ENCODE data around the gene HIP1.
A peak's percentile ranks its signal among the peaks of the same experiment; 100 is the strongest.
"Not testable (repeated sequence)": the region's sequence is repeated elsewhere in the genome, so short reads cannot be mapped to it uniquely, and the experiment has no call there.

The HIP1 gene

DNA sequence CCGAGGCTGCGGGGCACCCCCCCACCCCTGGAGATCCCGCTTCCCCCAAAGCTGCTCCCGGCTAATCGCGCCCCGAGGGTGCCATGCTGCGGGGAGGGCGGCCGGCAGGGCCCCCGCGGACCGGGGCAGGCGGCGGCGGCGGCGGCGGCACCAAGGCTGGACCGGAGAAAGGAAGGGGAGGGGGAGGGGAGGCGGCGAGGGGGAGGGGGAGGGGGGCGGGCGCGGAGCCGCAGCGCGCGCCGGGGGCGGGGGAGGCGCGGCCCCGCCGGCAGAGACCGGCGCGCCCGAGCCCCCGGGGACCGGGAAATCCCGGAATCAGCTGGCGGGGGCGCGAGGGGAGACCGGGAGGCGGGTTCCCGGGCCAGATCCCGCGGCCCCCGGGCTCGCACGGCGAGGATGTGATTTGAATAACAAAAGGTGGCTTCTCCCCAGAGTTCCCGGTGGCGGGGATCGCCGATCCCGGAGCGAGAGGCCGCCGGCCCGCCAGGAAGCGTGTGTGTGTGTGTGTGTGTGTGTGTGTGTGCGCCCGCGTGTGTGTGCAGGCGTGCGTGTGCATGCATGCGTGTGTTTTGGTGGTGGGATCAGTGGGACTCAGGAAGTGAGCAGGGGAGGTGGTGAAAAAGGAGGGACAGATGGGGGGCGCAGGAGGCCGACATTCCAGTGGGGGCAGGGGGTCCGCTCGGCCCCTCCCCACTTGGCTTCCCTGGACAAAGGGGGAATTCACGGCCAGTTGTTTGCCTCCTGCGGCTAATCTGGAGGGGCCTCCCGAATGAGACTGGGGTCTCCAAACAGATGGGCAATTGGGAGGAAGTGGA, 99.5 kb downstream of the HIP1 start:
- peak; percentile 60 for DNase-seq

DNA sequence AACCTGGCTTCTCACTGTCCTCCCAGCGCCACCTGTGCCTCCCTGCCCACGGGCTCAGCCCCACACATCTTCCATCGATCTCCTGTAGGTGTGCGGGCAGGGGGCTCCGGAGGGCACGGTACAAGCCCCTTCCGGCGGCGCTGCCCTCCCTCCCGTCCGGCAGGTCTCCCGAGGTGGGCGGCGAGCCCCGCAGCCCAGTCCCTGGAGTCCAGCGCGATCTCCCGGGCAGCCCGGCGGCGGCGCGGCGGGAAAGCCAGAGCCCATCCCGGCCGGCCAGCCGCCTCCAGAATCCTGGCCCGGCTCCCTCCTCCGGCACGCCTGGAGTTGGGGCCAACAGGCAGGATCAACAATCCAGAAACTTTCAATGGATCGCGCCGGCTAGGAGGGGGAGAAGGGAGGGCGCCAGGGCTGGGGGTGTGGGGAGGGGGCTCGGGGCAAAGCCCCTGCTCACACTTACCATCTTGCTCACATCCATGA, 100.1 kb downstream of the HIP1 start:
- DNase-seq: no peak

DNA sequence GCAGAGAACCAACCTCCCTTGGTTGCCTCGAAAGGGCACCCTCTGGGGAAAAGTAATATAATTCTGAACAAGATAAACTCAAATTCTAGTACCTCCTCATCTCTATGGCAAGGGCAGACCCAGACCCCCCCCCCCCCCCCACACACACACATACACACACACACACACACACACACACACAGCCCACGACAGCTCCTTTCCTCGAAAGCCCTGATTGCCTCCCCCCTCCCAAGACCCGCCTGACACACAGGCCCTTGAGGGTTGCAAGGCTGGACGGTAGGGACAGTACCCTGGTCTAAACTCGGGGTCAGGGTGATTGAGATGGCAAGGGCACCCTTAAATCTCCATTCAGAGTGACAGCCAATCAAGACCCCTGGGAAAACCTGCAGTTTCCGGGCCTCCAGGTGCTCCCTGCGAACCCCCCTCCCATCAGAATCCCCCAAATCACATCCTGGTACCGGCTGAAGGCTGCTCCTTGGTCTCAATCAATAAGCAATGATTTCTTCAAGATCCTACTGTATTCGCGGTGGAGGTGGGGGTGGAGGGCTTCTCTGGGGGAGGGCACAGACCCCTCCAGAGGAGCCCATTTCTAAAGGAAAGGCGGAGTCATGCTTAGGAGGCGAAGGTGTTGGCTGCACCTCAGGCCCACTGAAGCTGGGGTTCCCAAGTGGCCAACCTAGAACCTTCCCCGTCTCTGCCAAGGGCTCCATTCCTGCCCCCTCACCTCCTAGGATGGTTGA, 100.7 kb downstream of the HIP1 start:
- DNase-seq: no peak

DNA sequence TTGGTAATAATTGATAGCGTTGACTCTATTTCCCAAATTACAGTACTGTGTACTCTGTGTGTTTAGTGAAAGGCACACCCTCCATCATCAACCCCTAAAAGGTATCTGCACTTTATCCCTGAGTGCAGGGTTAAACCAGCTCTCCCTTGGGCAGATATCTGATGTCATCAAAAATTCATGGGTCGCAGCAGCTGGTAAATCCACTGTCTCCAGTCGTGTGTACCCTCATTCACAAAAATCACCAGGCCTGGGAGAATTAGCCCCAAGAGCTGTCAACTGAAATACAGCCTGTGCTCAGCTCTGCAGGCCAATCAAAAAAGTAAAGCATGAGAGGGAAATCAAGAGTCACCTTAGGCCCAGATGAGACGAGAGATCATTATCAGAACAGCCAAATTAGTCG, 103.7 kb downstream of the HIP1 start:
- DNase-seq: no peak

DNA sequence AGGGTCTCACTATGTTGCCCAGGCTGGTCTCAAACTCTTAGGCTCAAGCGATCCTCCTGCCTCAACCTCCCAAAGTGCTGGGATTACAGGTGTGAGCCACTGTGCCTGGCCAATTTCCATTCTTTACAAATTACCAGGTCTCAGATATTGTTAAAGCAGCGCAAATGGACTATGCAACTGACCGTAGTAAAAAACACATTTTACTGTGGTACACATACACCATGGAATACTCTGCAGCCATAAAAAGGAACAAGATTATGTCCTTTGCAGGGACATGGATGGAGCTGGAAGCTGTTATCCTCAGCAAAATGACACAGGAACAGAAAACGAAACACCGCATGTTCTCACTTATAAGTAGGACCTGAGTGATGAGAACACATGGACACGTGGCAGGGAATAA, 106.2 kb downstream of the HIP1 start:
- not testable (repeated sequence) for DNase-seq

DNA sequence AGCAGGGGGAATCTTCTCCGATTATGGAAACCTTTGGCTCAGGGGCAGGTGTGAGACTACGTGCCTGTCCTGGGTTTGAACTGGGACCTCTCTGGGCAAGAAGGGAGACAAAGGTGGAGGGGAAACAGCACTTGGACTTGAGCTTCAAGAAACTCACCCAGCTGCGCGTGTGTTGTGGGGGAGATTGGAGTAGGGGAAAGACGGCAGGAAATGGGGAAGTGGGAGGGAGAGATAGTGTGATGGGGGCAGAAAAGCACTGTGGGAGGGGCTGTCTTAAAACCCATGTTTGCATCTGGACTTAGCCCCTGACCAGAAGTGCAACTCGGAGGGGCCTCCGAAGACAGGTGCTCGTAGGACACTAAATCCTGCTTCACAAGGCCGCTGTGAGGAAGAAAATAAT, 107.0 kb downstream of the HIP1 start:
- no peak for DNase-seq

DNA sequence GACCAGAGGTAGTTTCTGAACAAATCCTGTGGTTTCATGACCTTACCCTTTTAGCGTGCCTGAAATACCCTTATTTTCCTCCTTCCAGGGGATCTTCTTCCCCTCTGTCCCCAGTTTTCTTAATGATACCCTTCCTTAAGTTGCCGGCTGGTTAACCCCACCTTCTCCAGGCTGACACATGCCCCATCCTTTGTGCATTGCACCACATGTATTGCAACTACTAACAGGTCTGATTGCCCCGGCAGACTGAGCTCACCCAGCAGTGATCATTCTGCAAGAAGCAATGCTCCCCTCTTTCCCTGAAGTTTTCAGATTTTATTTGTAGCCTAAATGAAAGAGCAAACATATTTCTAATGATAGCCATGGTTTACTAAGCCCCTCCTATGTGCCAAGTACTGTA, 108.2 kb downstream of the HIP1 start:
- DNase-seq: no peak

DNA sequence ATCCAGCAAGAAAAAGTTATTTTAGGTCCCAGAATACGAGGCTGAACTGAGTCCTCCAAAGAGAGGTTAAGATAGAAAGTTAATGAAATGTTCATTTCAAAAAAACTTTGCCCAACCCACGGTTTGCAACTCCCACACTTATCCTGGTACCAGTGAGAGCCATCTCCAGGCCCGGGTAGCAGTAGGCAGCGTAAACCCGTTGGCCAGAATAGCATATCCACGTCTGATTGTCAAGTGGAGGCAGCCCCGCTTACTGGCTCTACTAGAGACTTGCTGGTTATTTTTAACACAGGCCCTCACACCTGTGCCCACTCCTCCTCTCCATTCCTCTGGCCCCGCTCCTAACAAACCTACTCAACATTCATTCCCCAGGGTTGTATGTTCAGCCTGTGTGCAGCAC, 109.7 kb downstream of the HIP1 start:
- no peak for DNase-seq

DNA sequence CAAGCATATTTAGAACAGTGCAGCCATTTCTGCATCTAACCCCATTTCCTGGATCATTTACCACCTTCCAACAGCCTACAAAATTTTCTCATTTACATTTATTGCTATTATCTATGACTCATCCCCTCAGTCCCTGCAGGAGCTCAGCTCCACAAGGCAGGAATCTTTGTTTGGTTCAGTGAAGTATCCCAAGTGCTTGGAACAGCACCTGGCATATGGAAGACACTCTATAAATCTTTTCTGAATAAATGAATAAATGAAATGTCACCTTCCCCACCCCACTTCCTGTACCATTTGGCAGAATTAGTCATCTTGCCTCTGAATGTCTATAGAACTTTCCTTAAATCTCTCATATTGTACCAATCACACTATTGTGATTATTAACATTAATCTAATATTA, 110.7 kb downstream of the HIP1 start:
- no peak for DNase-seq

DNA sequence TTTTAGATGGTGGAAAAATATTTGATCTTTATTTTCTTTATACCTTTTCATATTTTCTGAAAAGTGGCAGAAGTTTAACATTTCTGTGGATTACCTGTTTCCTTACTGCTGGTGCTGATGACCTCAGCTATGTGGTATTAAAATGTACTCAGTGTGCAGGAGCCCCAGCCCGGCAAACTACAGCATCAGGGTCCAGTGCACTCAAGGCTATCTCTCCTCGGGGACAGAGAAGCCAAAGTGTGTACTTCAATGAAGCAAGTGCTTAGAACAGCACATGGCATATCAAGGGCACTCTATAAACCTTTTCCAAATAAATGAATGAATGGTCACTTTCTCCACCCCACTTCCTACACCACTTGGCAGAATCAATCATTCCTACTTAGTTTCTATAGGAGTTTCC, 111.8 kb downstream of the HIP1 start:
- no peak for DNase-seq

DNA sequence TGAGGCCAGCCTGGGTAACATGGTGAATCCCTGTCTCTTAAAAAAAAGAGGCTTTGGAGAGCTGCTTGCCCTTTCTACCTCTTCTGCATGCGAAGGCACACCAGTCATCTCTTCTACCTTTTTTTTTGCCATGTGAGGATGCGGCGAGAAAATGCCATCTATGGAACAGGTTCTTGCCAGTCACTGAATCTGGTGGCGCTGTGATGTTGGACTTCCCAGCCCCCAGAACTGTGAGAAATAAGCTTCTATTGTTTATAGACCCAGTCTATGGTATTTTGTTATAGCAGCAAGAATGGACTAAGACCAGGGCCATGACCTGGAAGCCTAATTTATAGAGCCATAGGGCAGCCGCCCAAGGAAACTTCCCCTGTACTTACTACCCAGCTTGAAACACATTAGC, 112.9 kb downstream of the HIP1 start:
- no peak for DNase-seq

DNA sequence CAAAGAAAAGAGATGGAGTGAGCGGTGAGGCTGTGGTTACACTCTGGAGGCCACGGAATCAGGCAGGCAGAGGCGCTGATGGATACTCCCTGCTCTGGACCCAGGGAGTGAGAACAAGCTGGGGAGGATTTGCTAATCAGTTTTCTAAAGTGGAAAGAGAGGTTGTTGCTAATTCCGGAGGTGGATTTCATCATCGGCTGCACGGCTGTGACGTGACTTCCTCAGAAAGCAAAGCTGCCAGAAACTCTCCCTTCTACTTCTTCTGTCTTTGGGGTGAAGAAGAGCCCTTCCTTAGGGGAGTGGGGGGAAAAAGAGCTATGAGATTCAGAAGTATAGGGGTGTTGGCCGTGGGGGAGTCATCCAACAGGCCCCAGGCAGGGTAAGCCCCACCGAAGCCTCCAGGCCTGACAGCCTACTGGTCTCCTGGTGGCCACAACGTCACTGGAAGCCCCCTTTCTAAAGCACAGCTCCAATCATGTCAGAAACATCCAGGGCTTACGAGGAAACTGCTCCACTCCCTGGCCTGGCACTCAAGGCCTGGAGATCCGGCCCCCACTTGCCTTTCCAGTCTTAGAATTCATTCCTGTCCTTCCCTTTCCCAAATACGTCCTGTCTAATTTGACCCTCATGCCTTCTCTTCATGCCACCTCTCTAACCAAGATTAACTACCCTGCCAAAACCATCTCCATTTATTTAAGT, 114.5 kb downstream of the HIP1 start:
- no peak for DNase-seq

DNA sequence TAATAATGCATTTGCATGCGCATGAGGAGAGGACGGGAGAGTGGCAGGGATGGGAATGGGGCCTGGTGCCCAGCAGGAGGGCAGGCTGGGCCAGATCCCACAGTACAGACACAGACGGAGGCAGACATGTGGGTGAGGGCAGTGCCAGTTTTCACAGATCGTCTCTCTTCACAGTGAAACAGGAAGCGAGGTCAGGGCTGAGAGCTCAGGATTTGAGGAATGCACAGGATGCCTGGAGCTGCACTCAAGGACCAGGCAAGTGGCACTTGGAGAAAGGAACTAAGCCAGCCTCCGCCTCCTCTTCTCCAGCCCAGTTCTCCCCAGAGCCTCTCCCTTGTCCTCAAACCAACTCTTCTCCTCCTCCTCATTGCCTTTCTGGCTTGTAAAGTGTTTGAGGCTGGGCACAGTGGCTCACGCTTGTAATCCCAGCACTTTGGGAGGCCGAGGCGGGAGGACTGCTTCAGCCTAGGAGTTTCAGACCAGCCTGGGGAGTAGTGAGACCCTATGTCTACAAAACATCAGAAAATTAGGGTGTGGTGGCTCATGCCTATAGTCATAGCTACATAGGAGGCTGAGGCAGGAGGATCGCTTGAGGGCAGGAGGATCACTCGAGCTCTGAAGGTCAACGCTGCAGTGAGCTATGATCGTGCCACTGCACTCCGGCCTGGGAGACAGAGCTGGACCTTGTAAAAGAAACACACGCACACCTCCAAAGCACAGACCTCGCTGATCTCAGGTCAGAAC, 115.2 kb downstream of the HIP1 start:
- no peak for DNase-seq

DNA sequence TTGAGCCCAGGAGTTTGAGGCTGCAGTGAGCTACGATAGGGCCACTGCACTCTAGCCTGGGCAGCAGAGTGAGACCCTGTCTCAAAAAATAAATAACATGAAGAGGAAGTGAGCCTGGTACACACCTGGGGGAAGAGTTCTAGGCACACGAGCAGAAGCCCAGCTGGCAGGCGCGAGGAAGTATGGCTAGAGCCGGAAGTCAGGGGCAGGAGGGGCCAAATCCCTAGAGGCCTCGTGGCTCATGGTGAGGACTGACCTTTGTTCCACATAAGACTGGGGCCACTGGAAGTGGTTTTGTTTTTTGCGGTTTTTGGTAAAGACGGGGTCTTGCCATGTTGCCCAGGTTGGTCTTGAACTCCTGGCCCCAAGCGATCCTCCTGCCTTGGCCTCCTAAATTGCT, 117.6 kb downstream of the HIP1 start:
- DNase-seq: no peak

DNA sequence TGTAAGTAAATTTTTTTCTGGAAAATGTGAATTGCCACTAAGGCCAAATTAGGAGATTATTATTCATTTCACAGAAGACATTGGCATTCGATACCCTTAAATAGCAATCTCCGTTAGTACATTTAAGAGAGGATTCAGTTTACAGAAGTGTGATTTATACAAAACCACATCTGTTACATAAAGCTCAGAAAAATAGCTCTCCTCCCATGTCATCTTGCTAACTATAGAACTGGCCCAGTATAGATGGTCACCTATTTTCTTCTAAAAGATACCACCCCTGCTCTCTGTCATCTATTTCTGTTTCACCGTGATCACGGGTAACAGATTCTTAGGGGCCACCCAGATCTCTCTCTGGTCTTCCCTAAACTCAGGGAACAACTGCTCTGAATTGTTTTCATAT, 119.1 kb downstream of the HIP1 start:
- no peak for DNase-seq

DNA sequence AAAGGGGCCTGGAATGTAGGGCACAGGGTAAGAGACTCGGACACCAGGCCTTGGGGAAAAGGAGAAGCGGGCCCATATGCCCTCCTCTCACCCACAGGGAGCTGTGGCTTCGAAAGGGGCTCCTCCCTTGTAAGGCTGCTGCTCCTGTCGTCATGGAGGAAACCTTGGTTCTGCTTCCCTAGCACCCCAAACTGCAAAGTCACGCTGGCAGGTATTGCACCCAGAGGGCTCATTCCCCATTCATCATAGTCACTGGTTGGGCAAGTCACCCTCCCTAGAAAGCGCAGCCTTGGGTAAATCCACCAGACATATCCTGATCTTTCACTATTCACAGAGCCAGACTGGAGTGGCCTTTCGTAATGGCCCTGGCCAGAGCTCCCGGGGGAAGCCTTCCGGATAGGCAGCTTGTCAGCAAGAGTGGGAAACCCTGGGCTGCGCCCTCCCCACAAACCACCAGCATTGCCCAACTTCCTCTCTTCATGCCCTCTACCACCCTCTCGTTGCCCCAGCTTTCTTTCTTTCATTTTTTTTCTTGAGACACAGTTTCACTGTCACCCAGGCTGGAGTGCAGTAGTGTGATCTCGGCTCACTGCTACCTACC, 121.0 kb downstream of the HIP1 start:
- DNase-seq: no peak

DNA sequence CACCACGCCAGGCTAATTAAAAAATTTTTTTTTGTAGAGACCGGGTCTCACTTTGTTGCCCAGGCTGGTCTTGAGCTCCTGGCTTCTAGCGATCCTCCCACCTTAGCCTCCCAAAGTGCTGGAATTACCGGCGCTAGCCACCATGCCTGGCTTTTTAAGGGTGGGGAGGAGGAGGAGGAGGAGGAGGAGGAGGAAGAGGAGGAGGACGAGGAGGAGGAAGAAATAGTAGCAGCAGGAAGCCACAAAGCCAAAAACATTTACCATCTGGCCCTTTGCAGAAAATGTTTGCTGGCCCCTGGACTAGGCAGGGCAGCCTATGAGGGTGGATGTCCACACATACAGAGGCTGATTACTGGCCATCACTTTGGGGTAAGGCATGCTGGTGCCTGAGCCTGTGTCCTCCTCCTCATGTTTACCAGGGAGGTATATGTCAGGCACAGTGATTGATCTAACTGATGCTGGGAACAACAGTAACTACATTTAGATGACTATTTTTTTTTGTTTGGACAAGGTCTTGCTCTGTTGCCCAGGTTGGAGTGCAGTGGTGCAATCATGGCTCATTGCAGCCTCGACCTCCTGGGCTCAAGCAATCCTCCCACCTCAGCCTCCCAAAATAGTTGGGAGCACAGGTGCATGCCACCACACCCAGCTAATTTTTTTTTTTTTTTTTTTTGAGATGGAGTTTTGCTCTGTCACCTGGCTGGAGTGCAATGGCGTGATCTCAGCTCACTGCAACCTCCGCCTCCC, 122.1 kb downstream of the HIP1 start:
- no peak for DNase-seq

DNA sequence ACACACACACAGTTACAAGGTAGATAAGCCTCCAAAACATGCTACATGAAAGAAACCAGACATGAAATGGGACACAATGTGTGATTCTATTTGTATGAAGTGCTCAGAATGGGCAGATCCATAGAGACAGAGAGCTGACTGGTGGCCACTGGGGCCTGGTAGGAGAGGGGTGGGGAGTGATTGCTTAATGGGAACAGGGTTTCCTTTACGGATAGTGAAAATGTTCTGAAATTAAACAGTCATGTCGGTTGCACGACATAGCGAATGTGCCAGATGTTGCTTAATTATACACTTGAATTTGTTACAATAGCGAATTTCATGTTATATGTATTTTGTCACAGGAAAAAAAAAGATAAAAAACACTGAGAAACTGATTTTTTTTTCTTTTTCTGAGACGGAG, 124.3 kb downstream of the HIP1 start:
- DNase-seq: no peak

DNA sequence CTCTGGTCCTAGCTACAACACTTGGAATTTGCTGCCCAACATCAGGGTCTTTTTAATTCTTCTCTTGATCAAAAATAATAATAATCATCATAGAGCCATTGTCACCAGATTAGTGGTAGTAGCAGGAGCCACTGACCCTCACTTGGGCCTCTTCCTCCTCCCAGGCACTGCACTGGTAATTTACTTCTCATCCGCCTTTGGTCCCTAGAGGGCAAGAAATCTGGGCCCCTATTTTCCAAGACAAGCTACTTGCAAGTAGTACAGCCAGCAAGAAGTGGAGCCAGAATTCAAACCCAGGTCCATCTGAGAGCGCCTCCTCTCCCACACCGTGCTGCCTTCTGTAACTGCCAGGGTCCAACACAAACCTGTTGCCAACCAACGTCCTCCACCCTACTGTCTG, 125.4 kb downstream of the HIP1 start:
- no peak for DNase-seq

DNA sequence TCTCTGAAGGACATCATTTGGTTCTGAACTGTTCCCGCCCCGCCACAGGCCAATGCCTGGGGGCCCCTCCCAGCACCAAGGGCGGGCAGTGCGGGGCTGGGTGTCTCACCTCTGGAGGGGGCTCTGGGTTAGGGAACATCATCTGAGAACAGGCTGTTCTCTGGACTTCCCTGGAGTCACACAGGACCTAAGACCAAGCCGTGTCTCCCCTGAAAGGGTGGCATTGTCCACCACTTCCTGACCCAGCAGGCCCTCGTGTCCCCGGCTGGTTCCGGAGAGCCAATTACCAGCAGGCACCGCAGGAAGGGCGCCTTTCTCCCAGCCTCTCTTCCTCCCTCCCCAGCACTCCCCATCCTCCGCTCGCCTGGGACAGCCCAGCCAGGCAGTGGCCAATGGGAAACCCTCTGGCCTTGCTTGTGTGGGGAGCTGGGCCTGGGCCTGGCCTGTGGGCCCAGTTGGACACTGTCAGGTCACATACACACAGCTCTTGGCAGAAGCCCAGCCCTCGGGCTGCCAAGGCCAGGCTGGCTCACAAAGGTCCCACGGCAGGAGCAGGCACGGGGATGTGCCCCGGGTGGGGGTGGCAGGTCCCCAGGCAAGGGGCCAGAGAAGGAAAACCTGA, 127.1 kb downstream of the HIP1 start:
- no peak for DNase-seq

DNA sequence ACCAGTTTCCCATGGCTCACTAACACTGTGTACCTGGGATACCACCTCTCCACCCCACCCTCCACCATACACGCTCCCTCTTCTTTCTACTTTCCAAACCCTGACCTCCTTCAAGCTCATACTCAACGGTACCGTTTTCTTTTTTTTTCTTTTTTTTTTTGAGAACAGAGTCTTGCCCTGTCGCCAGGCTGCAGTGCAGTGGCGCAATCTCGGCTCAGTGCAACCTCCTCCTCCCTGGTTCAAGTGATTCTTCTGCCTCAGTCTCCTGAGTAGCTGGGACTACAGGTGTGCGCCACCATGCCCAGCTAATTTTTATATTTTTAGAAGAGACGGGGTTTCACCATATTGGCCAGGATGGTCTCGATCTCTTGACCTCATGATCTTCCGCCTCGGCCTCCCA, 129.3 kb downstream of the HIP1 start:
- not testable (repeated sequence) for DNase-seq
